ENCODE results near the gene ENDOD1.

The ENDOD1 gene

DNA sequence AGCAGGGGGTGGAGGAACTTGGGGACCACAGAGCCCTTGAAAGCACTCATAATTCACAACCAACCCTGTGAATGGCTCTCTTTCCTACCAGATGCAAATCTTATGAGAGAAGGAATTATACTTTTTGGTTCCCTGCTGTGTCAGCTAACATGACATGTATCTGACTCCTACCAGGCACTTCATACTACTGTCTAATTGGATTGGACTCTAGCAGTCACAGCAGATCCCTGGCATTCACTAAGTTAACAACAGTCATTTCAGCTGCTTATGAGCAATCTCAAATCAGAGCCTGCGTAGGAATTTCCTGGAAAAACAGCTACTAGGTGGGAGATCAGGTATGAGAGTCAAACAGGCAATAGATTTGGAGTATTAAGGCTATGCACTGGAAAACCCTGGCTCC is 11.1 kb upstream of the ENDOD1 start:
- H3K4me2 ChIP-seq (ENCODE audit: low read length), result no peak overlapping the region
- no peaks in the 10 kb centered on the region for H3K9me3 ChIP-seq (replicated peaks; ENCODE audit: low read length)
- no peak overlapping the region for H3K9ac ChIP-seq (ENCODE audit: low read depth, low read length)
- H3K4me3 ChIP-seq (ENCODE audit: low read length), result no peak overlapping the region
- peaks cover 49% of the 10 kb centered on the region for H3K4me1 ChIP-seq (ENCODE audit: control insufficient read depth, insufficient read depth, low read length)
- no peaks in the 10 kb centered on the region for H3K27me3 ChIP-seq (ENCODE audit: control insufficient read depth, insufficient read depth, low read length)
- H3K36me3 ChIP-seq (ENCODE audit: insufficient read depth, low read length), result no peaks in the 10 kb centered on the region

DNA sequence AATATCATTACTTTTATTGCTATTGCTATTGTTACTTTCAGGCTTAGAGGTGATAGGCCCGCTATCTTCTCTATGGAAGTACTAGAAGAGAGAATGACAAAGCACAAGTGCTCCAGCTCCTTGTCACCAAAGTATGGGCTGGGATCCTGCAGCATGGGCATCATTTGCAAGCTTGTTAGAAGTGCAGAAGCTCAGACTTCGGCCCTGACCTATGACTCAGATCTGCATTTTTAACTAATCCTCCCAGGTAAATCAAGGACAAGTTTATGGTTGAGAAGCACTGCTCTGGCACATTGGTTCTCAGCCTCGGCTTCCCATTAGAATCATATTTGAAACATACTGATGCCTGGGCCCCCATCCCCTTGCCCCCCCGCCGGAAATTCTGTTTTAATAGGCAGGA is 8.6 kb upstream of the ENDOD1 start:
- peaks cover 42% of the 10 kb centered on the region for H3K4me1 ChIP-seq (ENCODE audit: control insufficient read depth, insufficient read depth, low read length)
- H3K4me3 ChIP-seq (ENCODE audit: low read length), result no peak overlapping the region
- no peaks in the 10 kb centered on the region for H3K9me3 ChIP-seq (replicated peaks; ENCODE audit: low read length)
- H3K9ac ChIP-seq (ENCODE audit: low read depth, low read length), result peak overlapping the region; percentile 2
- no peaks in the 10 kb centered on the region for H3K36me3 ChIP-seq (ENCODE audit: insufficient read depth, low read length)
- H3K4me2 ChIP-seq (ENCODE audit: low read length), result peak overlapping the region; percentile 53
- H3K27me3 ChIP-seq (ENCODE audit: control insufficient read depth, insufficient read depth, low read length), result no peaks in the 10 kb centered on the region

GRCh38 chr11:95081412-95081811 is 8.2 kb upstream of the ENDOD1 start:
- H3K36me3 ChIP-seq (ENCODE audit: insufficient read depth, low read length), result no peaks in the 10 kb centered on the region
- H3K4me1 ChIP-seq (ENCODE audit: control insufficient read depth, insufficient read depth, low read length), result peaks cover 40% of the 10 kb centered on the region
- H3K4me2 ChIP-seq (ENCODE audit: low read length), result peak overlapping the region; percentile 53
- peak overlapping the region; percentile 2 for H3K9ac ChIP-seq (ENCODE audit: low read depth, low read length)
- H3K4me3 ChIP-seq (ENCODE audit: low read length), result no peak overlapping the region
- H3K9me3 ChIP-seq (replicated peaks; ENCODE audit: low read length), result no peaks in the 10 kb centered on the region
- no peaks in the 10 kb centered on the region for H3K27me3 ChIP-seq (ENCODE audit: control insufficient read depth, insufficient read depth, low read length)

DNA sequence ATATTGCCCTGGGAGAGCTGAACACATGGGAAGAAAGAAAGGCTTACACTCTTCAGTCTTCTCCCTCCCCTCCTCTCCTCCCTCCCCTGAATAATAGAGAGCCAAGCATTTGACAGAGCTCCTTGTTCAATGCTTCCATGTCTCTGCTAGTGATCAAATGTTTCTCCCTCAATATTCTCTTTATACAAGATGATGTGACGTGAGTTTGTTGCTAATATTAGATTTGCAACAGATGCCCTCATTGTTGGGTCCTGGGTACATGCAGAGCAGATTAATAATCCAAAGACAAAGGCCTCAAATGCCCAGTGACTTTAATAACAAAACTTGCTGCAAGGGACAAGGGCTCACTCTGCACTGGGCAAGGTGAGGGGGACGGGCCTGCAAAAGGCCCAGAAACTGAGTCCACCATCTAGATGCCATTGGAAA is 7.1 kb upstream of the ENDOD1 start:
- H3K4me2 ChIP-seq (ENCODE audit: low read length), result no peak overlapping the region
- H3K36me3 ChIP-seq (ENCODE audit: insufficient read depth, low read length), result no peaks in the 10 kb centered on the region
- no peak overlapping the region for H3K4me3 ChIP-seq (ENCODE audit: low read length)
- H3K9ac ChIP-seq (ENCODE audit: low read depth, low read length), result no peak overlapping the region
- no peaks in the 10 kb centered on the region for H3K27me3 ChIP-seq (ENCODE audit: control insufficient read depth, insufficient read depth, low read length)
- H3K4me1 ChIP-seq (ENCODE audit: control insufficient read depth, insufficient read depth, low read length), result peaks cover 32% of the 10 kb centered on the region
- no peaks in the 10 kb centered on the region for H3K9me3 ChIP-seq (replicated peaks; ENCODE audit: low read length)

GRCh38 chr11:95084509-95084908 is 5.1 kb upstream of the ENDOD1 start:
- H3K36me3 ChIP-seq (ENCODE audit: insufficient read depth, low read length), result no peaks in the 10 kb centered on the region
- peaks cover 35% of the 10 kb centered on the region for H3K4me1 ChIP-seq (ENCODE audit: control insufficient read depth, insufficient read depth, low read length)
- no peaks in the 10 kb centered on the region for H3K9me3 ChIP-seq (replicated peaks; ENCODE audit: low read length)
- H3K27me3 ChIP-seq (ENCODE audit: control insufficient read depth, insufficient read depth, low read length), result no peaks in the 10 kb centered on the region
- no peak overlapping the region for H3K4me3 ChIP-seq (ENCODE audit: low read length)
- no peak overlapping the region for H3K9ac ChIP-seq (ENCODE audit: low read depth, low read length)
- peak overlapping the region; percentile 50 for H3K4me2 ChIP-seq (ENCODE audit: low read length)

DNA sequence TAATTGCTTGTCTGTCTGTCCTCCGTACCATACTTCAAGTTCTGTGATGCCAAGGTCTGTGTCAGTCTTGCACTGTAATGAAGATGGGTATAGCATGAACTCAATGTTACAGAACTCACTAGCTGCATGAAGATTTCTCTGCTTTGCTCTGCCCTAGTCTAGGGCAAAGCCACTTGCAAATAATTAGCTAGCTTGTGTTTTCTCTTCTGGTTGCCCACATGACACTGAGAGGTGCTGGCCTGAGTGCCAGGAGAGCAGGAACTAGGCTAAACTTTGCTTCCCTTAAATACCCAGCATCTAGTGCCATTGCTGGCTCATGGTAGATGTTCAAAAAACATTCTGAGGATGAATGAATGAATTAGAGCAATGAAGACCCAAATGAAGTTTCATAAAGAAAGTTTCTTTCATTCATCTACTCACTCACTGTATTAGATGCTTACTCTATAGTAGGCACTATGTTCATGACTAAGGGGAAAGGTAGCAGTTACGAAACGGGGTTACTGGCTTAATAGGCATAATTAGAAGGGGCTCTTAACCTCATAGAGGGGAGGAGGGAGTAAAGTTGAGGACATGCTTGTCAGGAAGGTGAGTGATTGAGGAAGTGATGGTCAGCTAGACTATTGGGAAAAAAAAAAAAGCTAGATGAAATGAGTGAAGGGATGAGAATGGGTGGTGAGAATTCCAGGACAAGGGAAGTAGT is 4.4 kb upstream of the ENDOD1 start:
- H3K4me2 ChIP-seq (ENCODE audit: low read length), result no peak overlapping the region
- no peaks in the 10 kb centered on the region for H3K27me3 ChIP-seq (ENCODE audit: control insufficient read depth, insufficient read depth, low read length)
- no peaks in the 10 kb centered on the region for H3K36me3 ChIP-seq (ENCODE audit: insufficient read depth, low read length)
- H3K4me3 ChIP-seq (ENCODE audit: low read length), result no peak overlapping the region
- no peak overlapping the region for H3K9ac ChIP-seq (ENCODE audit: low read depth, low read length)
- no peaks in the 10 kb centered on the region for H3K9me3 ChIP-seq (replicated peaks; ENCODE audit: low read length)
- peaks cover 35% of the 10 kb centered on the region for H3K4me1 ChIP-seq (ENCODE audit: control insufficient read depth, insufficient read depth, low read length)

DNA sequence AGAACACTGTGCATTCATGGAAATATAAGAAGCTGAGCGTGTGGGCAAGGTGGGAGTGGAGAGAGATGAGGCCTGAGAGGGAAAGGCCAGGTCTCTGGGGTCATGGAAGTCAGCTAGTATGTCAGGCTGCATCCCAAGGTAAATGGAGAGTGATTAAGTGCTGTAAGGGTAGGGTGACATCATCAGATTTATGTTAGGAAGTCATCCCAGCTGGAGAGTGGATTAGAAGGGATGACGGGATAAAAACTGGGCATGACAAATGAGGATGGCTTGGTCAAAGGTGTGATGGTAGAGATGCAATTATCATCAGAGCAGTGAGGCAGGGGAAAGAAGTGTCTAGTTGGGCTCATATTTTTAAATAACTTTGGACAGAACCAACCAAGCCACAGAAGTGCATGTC is 3.5 kb upstream of the ENDOD1 start:
- H3K36me3 ChIP-seq (ENCODE audit: insufficient read depth, low read length), result no peaks in the 10 kb centered on the region
- H3K9ac ChIP-seq (ENCODE audit: low read depth, low read length), result no peak overlapping the region
- peaks cover 34% of the 10 kb centered on the region for H3K4me1 ChIP-seq (ENCODE audit: control insufficient read depth, insufficient read depth, low read length)
- H3K4me2 ChIP-seq (ENCODE audit: low read length), result no peak overlapping the region
- H3K9me3 ChIP-seq (replicated peaks; ENCODE audit: low read length), result no peaks in the 10 kb centered on the region
- no peak overlapping the region for H3K4me3 ChIP-seq (ENCODE audit: low read length)
- H3K27me3 ChIP-seq (ENCODE audit: control insufficient read depth, insufficient read depth, low read length), result no peaks in the 10 kb centered on the region

- Histone ChIP-seq H3K36me3 (ENCODE audit: insufficient read depth, low read length) (no peaks in the 10 kb centered on the region), H3K4me3 (ENCODE audit: low read length) (no peak overlapping the region), H3K9ac (ENCODE audit: low read depth, low read length) (no peak overlapping the region), H3K4me2 (ENCODE audit: low read length) (no peak overlapping the region), H3K9me3 (replicated peaks; ENCODE audit: low read length) (no peaks in the 10 kb centered on the region), H3K4me1 (ENCODE audit: control insufficient read depth, insufficient read depth, low read length) (peaks cover 27% of the 10 kb centered on the region), H3K27me3 (ENCODE audit: control insufficient read depth, insufficient read depth, low read length) (no peaks in the 10 kb centered on the region)
Observed at GRCh38 chr11:95086836-95087570, 2.6 kb upstream of the ENDOD1 start.

DNA sequence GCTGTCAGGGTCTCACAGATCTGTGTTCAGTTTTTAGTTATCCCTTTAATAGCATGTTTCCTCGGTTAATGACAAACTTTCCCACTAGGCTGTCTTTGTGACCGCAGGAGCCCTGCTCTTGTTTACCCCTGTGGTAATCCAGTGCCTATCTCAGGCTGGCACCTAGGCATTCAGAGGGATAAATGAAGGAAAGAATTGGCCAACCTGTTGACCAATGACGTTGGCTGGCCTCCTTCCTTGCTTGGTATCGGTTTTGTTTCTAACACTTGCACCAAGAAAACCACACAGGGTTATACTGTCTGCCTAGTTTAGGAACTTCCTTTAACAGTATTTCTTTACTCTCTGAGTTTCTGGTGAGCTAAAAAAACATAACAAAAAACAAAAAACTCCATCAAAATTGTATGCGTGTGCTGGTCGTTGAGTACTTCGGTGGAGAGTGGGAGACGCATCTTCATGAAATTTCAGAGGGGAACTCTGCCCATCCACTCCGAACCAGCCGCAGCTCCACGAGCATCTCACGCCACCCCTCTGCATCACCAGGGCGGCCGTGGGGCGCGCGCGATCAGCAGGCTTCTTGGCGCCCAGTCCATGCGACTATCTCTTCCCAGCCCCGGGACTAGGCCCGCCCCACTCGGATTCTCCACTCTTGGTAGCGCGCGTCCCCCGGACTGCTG is 563 bp upstream of the ENDOD1 start:
- peak overlapping the region; percentile 85 for H3K9ac ChIP-seq (ENCODE audit: low read depth, low read length)
- no peaks in the 10 kb centered on the region for H3K36me3 ChIP-seq (ENCODE audit: insufficient read depth, low read length)
- H3K27me3 ChIP-seq (ENCODE audit: control insufficient read depth, insufficient read depth, low read length), result no peaks in the 10 kb centered on the region
- peak overlapping the region; percentile 93 for H3K4me3 ChIP-seq (ENCODE audit: low read length)
- peaks cover 44% of the 10 kb centered on the region for H3K4me1 ChIP-seq (ENCODE audit: control insufficient read depth, insufficient read depth, low read length)
- H3K9me3 ChIP-seq (replicated peaks; ENCODE audit: low read length), result no peaks in the 10 kb centered on the region
- H3K4me2 ChIP-seq (ENCODE audit: low read length), result peak overlapping the region; percentile 84

DNA sequence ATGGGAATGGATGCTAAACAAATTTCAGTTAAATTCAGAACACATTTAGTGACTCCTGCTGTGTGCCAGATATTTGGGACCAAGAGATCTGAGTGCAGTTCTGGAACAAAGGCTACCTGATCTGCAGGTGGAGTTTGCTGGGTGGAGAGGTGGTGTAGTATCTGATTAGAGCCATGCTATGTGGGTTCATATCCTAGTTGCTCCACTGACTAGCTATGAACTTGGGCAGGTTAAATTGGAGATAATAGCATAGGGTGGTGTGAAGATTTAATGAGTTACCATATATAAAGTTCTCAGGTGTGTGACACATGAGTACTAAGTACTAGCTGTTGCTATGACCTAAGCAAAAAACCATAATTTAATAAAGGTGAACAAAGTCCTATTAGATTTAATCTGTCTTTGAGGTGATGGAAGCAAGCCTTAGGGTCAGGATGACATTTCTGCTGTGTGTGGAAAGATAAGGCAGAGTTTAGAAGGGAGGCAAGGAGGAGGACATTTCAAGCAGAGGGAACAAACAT is 2.1 kb downstream of the ENDOD1 start:
- no peak overlapping the region for H3K9ac ChIP-seq (ENCODE audit: low read depth, low read length)
- no peak overlapping the region for H3K4me3 ChIP-seq (ENCODE audit: low read length)
- no peak overlapping the region for H3K4me2 ChIP-seq (ENCODE audit: low read length)
- H3K27me3 ChIP-seq (ENCODE audit: control insufficient read depth, insufficient read depth, low read length), result no peaks in the 10 kb centered on the region
- no peaks in the 10 kb centered on the region for H3K36me3 ChIP-seq (ENCODE audit: insufficient read depth, low read length)
- H3K9me3 ChIP-seq (replicated peaks; ENCODE audit: low read length), result no peaks in the 10 kb centered on the region
- peaks cover 50% of the 10 kb centered on the region for H3K4me1 ChIP-seq (ENCODE audit: control insufficient read depth, insufficient read depth, low read length)

GRCh38 chr11:95092549-95093324 is 3.1 kb downstream of the ENDOD1 start:
- peak overlapping the region; percentile 3 for H3K4me2 ChIP-seq (ENCODE audit: low read length)
- peaks cover 50% of the 10 kb centered on the region for H3K4me1 ChIP-seq (ENCODE audit: control insufficient read depth, insufficient read depth, low read length)
- H3K27me3 ChIP-seq (ENCODE audit: control insufficient read depth, insufficient read depth, low read length), result no peaks in the 10 kb centered on the region
- no peaks in the 10 kb centered on the region for H3K9me3 ChIP-seq (replicated peaks; ENCODE audit: low read length)
- no peak overlapping the region for H3K9ac ChIP-seq (ENCODE audit: low read depth, low read length)
- H3K36me3 ChIP-seq (ENCODE audit: insufficient read depth, low read length), result no peaks in the 10 kb centered on the region
- H3K4me3 ChIP-seq (ENCODE audit: low read length), result no peak overlapping the region

Data from skeletal muscle satellite cell (primary cell).